GM21526 (cell line): Measurements from ENCODE around the gene SLC12A6.
A peak's percentile ranks its signal among the peaks of the same experiment; 100 is the strongest.
"Not testable (repeated sequence)": the region's sequence is repeated elsewhere in the genome, so short reads cannot be mapped to it uniquely, and the experiment has no call there.

Experiments
- ATAC-seq: cut with Tn5 transposase; IDR thresholded peaks from one replicate; pipeline ENCODE4 v1.9.1; 2021; ENCODE audit warnings: moderate library complexity; ENCODE audit not compliant: unreplicated experiment, low FRiP score

SLC12A6 gene

DNA sequence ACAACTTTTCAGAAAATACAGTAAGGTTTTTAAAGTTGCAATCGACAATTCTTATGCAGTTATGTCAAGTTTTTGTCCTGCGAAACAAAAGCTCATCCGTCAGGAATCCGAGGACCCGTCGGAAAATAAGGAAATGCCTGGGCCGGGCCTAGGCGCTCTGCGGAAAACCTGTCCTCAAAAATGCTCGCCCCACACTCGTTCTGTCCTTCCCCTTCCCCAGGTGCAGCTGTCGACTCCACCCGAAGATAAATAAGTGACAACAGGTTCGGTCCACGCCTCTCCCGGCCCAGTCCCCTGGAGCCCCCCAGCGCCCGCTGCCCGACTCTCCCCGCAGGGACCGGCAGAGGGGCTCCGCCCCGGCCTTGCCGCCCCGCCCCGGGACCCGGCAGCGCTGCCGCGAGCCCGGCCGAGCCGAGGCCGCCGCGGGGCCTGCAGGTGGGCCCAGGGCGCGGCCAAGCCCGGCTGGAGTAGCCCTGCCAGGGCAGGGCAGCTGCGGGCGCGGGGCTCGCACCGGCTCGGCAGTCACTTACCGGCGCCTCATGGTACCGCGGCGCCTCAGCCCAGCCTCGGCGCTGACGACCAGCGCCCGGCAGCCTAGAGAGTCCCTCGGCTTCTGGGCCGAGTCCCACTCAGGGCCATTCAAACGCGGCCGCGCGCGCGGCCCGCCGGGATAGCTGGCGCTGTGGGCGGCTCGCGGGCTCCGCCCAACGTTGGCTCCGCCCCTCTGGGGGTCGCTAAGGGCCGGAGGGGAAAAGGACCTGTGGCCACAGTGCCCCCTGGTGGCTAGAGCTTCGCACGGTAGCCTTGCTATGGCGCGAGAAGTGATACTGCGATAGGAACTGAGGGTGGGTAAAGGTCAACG lies 127.9 kb downstream of the SLC12A6 start, which contains the start of gene KATNBL1:
TSS of gene KATNBL1 (minus strand) at position 676 of the 862 bp plus-strand sequence. CDS start 46,420 bp downstream, outside the sequence.
- ATAC-seq = peak; percentile 87

DNA sequence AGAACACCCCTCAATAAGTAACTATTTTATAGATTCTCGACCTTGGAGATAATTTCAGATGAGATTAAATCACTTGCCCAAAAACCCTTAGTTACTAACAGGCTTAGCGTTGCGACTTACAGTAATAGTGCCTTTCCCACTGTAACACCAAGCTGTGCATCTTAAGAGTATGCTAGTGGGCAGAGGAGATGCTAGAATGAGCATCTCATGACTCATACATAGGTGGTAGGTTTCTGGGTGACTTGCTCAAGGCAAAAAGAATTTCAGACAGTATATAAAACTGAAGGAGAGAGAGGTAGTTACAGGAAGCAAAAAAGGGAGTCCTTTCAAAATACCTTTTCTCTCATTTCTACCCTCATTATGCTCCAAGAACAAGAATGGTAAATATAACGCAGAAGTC lies 131.6 kb downstream of the SLC12A6 start:
- ATAC-seq = no peak

DNA sequence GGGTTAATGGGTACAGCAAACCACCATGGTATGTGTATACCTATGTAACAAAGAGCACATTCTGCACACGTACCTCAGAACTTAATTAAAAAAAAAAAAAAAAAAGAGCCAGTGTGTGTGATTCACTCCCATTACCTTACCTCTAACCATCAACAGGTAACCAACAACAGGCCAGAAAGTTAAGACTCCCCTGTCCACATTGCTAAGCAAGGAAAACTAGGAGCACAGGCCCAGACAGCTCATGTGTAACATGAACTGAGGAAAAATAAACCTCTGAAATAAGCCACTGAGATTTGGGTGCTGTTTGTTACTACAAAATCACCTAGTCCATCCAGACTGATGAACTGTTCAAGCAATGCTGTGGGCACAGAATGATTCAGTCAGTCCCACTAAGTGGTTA lies 133.6 kb downstream of the SLC12A6 start:
- ATAC-seq = no peak

DNA sequence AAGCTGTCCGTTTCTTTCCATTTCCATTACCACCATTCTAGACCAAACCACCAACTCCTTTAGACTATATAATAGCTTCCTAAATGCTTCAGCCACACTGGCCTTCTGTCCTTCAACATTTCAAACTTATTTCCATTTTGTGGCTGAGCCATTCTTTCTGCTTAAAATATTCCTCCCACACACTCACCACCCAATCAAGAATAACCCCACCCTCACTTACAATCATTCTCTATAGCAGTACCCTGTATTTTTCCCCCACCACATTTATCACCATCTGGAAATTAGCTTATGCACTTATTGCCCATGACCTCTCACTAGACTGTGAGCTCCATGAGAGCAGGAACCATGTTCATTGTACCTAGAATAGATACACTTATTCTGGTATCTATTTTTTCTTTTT lies 134.3 kb downstream of the SLC12A6 start:
- no peak for ATAC-seq

DNA sequence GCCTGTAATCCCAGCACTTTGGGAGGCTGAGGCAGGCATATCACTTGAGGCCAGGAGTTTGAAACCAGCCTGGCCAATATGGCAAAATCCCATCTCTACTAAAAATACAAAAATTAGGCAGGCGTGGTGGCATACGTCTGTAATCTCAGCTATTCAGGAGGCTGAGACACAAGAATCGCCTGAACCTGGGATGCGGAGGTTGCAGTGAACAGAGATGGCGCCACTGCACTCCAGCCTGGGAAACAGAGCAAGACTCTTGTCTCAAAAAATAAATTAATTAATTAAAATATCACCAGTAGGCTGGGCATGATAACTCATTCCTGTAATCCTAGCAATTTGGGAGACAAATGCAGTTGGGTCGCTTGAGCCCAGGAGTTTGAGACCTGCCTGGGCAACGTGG lies 144.3 kb downstream of the SLC12A6 start:
- not testable (repeated sequence) for ATAC-seq

DNA sequence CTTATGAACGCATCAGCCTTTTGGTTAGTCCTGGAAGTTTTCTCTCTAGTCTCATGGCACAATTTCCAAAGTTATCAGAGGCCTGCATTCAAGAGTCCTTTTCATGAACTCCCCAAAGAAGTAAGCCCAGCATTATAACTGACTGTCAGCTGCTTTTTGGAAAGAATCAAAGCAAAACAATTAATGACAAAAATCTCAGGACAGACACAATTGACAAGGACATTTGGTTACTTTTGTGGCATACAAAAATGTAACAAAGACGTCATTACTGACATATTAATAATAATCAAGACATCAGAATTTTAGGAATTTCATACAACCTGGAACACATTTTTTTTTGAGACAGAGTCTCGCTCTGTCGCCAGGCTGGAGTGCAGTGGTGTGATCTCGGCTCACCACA lies 148.9 kb downstream of the SLC12A6 start:
- ATAC-seq = no peak

DNA sequence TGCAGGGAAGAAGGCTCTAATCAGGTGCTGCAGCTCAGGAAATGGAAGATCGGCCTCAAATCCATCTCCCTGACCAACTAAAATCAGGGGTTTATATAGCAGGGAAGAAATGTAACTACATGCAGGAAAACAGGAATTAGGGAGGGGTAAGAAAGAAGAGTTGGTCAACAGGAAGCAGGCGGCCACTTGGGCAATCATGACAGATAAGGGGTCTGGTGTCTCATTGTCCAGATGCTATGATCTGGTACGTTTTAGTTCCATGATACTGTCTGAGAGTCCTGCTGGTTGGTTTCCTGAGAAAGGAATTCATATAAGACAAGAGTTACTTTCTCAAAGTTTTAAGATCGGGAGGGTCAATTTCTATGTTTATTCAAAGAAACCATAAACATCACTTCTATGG lies 151.9 kb downstream of the SLC12A6 start:
- ATAC-seq = no peak

DNA sequence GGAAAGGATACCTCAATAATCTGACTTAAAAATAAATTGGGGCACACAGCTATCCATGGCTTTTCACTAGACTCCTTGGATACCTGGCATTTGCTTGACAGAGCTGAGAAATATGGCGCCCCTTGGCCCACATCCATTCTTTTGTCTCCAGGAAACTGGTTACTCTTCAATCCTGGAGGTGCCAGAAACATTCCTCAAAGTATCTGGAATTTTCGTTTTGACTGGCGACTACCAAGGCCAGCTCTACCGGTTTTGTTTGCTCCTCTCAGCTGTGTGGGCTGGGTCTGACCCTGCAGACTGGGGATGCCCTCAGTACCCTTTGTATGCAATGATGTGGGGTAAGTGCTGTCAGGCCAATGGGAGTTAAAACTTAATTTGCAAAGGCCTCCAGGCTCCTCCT lies 154.6 kb downstream of the SLC12A6 start:
- no peak for ATAC-seq
